WTC11 (cell line): ENCODE measurements around the gene DPP9. TPM values are rescaled to one million over a fixed set of nuclear protein-coding genes. Genes with fewer than 3 reads are reported as not detected.
A peak's percentile ranks its signal among the peaks of the same experiment; 100 is the strongest.

Experiments used
- ATAC-seq: fragments of 200-7000 bp; cut with Tn5 transposase; 2 replicates; pipeline ENCODE4 v1.10.0; 2021; ENCODE audit warnings: mild to moderate bottlenecking, moderate library complexity
- CTCF ChIA-PET: fragments of 300-600 bp; sonication (Branson Sonifier 250); formaldehyde crosslinking; loops from one replicate; lab custom pipeline; 2021; ENCODE audit warnings: antibody characterized with exemption; lab: Charles Lee
- POLR2A ChIA-PET: fragments of 350-600 bp; sonication (Branson Sonifier 250); formaldehyde crosslinking; loops from one replicate; lab custom pipeline; 2021; ENCODE audit warnings: antibody characterized with exemption; lab: Charles Lee
- DNase-seq: peaks from one replicate; pipeline ENCODE4 v3.0.0; 2021; ENCODE audit warnings: low spot score
- H3K27ac Mint-ChIP-seq: 2 replicates; pipeline ENCODE4 v1.8.0; 2021; ENCODE audit warnings: mixed read lengths
- H3K27me3 Mint-ChIP-seq: 2 replicates; pipeline ENCODE4 v1.8.0; 2021; ENCODE audit warnings: low read depth, mild to moderate bottlenecking, moderate library complexity, mixed read lengths
- H3K36me3 Mint-ChIP-seq: 2 replicates; pipeline ENCODE4 v1.8.0; 2021; ENCODE audit warnings: mixed read lengths
- H3K4me1 Mint-ChIP-seq: 2 replicates; pipeline ENCODE4 v1.8.0; 2022; ENCODE audit warnings: mixed read lengths
- H3K4me3 Mint-ChIP-seq: 2 replicates; pipeline ENCODE4 v1.8.0; 2021; ENCODE audit warnings: mild to moderate bottlenecking, moderate library complexity, mixed read lengths
- H3K9me3 Mint-ChIP-seq: 2 replicates; pipeline ENCODE4 v1.8.0; 2021; ENCODE audit warnings: mixed read lengths
- AFF4 ChIP-seq: sonication (generic); formaldehyde crosslinking; IDR thresholded peaks from 2 replicates; pipeline ENCODE4 v1.8.1; 2023; ENCODE audit warnings: mild to moderate bottlenecking, missing genetic modification reagents, borderline replicate concordance
- AR ChIP-seq: fragments of 250-450 bp; sonication (Bioruptor Pico); IDR thresholded peaks from 2 replicates; pipeline ENCODE4 v1.9.0; 2021; ENCODE audit warnings: mild to moderate bottlenecking
- CBFB ChIP-seq: sonication (generic); formaldehyde crosslinking; IDR thresholded peaks from 2 replicates; pipeline ENCODE4 v1.8.1; 2022; ENCODE audit warnings: mild to moderate bottlenecking, low read depth, missing genetic modification reagents
- EMX1 ChIP-seq: fragments of 250-450 bp; sonication (Bioruptor Pico); IDR thresholded peaks from 2 replicates; pipeline ENCODE4 v1.8.0; 2021; ENCODE audit warnings: mild to moderate bottlenecking
- ETV6 ChIP-seq: sonication (generic); formaldehyde crosslinking; IDR thresholded peaks from 2 replicates; pipeline ENCODE4 v1.8.1; 2022; ENCODE audit warnings: mild to moderate bottlenecking, missing genetic modification reagents
- IRF2 ChIP-seq: sonication (generic); formaldehyde crosslinking; IDR thresholded peaks from 2 replicates; pipeline ENCODE4 v1.8.0; 2022; ENCODE audit warnings: low read depth, missing genetic modification reagents, borderline replicate concordance
- NFATC4 ChIP-seq: fragments of 250-450 bp; sonication (Bioruptor Pico); IDR thresholded peaks from 2 replicates; pipeline ENCODE4 v1.9.0; 2021; ENCODE audit warnings: mild to moderate bottlenecking
- NFE2L1 ChIP-seq: sonication (generic); formaldehyde crosslinking; IDR thresholded peaks from 2 replicates; pipeline ENCODE4 v1.8.1; 2023; ENCODE audit warnings: missing genetic modification reagents
- SMAD4 ChIP-seq: sonication (generic); formaldehyde crosslinking; IDR thresholded peaks from 2 replicates; pipeline ENCODE4 v1.8.0; 2022; ENCODE audit warnings: mild to moderate bottlenecking, missing genetic modification reagents
- TEAD4 ChIP-seq: sonication (generic); formaldehyde crosslinking; IDR thresholded peaks from 2 replicates; pipeline ENCODE4 v1.8.0; 2022; ENCODE audit warnings: mild to moderate bottlenecking, missing genetic modification reagents
- ZNF219 ChIP-seq: sonication (generic); formaldehyde crosslinking; IDR thresholded peaks from 2 replicates; pipeline ENCODE4 v1.8.0; 2023; ENCODE audit warnings: missing genetic modification reagents, mild to moderate bottlenecking, borderline replicate concordance
- ZNF423 ChIP-seq: fragments of 250-450 bp; sonication (Bioruptor Pico); IDR thresholded peaks from 2 replicates; pipeline ENCODE4 v2.1.2; 2022; ENCODE audit warnings: mild to moderate bottlenecking, moderate library complexity
- ZNF671 ChIP-seq: fragments of 250-450 bp; sonication (Bioruptor Pico); IDR thresholded peaks from 2 replicates; pipeline ENCODE4 v1.8.0; 2021; ENCODE audit warnings: mild to moderate bottlenecking
- total RNA-seq: library from RNA; stranded (reverse); gene quantifications from 3 replicates; pipeline ENCODE4 v1.2.3, GENCODE V29; 2021
- TF ChIP-seq, protein P1 (sequence below): sonication (generic); formaldehyde crosslinking; IDR thresholded peaks from 2 replicates; pipeline ENCODE4 v1.8.0; 2023; ENCODE audit warnings: mild to moderate bottlenecking, missing genetic modification reagents
- TF ChIP-seq, protein P2 (sequence below): sonication (generic); formaldehyde crosslinking; IDR thresholded peaks from 2 replicates; pipeline ENCODE4 v1.8.0; 2022; ENCODE audit warnings: mild to moderate bottlenecking, missing genetic modification reagents
- TF ChIP-seq, protein P3 (sequence below): sonication (generic); formaldehyde crosslinking; IDR thresholded peaks from 2 replicates; pipeline ENCODE4 v1.8.0; 2023; ENCODE audit warnings: missing genetic modification reagents, mild to moderate bottlenecking, borderline replicate concordance
- TF ChIP-seq, protein P4 (sequence below): sonication (generic); formaldehyde crosslinking; IDR thresholded peaks from 2 replicates; pipeline ENCODE4 v1.8.1; 2022; ENCODE audit warnings: missing genetic modification reagents, borderline replicate concordance

The DPP9 gene
- total RNA-seq, 1 experiment from 2014 or later, result 52.9 TPM

DNA sequence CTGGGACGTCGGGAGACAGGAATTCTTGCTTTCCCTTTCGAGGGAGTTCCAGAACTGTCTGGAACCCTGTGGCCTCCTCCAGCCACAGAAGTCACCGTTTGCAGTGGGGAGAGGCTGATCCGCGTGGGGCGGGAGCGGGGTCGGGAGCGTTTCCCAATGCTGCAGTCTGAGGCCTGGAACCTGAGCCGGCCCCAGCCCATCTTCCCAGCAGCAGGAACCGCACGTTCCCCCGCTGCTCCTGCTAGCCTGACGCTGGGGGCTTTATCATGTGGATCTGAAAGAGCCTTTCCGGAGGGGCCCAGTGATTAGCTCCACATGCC, 13.4 kb downstream of the DPP9 start (continued):
- TF ChIP-seq AR (no peak), AFF4 (CRISPR knock-in tag) (no peak), TEAD4 (CRISPR knock-in tag) (no peak), ETV6 (CRISPR knock-in tag) (no peak)

DNA sequence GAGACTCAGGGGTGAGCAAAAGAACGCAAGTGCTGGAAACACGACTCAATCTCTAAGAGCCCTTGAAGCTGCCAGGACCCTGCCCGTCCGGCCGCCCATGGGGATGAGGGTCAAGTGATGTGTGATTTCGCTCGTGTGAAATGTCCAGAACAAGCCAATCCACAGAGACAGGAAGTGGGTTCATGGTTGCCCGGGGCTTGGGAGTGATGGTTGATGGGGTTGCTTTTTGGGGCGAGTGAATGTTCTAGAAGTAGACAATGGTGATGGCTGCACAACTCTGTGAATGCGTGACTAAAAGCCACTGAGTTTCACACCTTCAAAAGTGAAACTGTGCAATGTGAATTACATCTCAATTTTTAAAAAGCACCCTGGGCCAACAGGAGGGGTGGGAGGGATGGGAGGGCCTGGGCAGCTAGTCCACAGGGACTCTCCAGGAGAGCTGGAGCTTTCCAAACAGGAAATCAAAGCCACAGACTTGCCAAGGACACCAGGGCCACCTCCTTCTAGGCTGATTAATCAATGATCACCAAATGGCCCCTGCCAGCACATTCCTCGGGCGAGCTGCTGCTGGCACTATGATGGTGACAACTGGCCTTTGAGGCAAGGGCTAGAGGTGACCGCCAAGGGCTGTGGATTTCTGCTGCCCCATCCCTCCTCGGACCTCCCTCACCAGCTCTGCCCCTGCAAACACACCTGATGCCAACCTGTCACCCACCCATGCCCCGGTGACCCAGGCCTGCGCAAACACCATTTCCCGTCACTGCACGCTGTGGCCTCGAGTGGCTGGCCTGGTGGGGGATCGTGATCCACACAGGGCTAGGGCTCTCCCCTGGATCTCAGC, 14.0 kb downstream of the DPP9 start:
- H3K27me3 Mint-ChIP-seq, result no peaks in the 10 kb centered on the region
- H3K4me3 Mint-ChIP-seq, result no peak overlapping the region
- no peaks in the 10 kb centered on the region for H3K9me3 Mint-ChIP-seq
- ChIA-PET CTCF (no interaction called here), POLR2A (interaction anchor here (0.6 kb wide), 1 partner anchor 210 kb away, joined by 4 read pairs; no protein-coding TSS in a partner anchor)
- no peak for ATAC-seq
- H3K27ac Mint-ChIP-seq, result peak overlapping the region; percentile 22; the same call in 1 of the 2 replicates
- no peak for TF ChIP-seq NFE2L1 (CRISPR knock-in tag)
- TF ChIP-seq IRF2 (CRISPR knock-in tag), result no peak
- TF ChIP-seq ZNF671, result no peak
- TF ChIP-seq, protein P1, sequence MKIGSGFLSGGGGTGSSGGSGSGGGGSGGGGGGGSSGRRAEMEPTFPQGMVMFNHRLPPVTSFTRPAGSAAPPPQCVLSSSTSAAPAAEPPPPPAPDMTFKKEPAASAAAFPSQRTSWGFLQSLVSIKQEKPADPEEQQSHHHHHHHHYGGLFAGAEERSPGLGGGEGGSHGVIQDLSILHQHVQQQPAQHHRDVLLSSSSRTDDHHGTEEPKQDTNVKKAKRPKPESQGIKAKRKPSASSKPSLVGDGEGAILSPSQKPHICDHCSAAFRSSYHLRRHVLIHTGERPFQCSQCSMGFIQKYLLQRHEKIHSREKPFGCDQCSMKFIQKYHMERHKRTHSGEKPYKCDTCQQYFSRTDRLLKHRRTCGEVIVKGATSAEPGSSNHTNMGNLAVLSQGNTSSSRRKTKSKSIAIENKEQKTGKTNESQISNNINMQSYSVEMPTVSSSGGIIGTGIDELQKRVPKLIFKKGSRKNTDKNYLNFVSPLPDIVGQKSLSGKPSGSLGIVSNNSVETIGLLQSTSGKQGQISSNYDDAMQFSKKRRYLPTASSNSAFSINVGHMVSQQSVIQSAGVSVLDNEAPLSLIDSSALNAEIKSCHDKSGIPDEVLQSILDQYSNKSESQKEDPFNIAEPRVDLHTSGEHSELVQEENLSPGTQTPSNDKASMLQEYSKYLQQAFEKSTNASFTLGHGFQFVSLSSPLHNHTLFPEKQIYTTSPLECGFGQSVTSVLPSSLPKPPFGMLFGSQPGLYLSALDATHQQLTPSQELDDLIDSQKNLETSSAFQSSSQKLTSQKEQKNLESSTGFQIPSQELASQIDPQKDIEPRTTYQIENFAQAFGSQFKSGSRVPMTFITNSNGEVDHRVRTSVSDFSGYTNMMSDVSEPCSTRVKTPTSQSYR (CRISPR knock-in tag), result no peak
- no peak for TF ChIP-seq ZNF219
- TF ChIP-seq EMX1 (CRISPR knock-in tag), result no peak
- TF ChIP-seq, protein P2, sequence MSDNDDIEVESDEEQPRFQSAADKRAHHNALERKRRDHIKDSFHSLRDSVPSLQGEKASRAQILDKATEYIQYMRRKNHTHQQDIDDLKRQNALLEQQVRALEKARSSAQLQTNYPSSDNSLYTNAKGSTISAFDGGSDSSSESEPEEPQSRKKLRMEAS (CRISPR knock-in tag), result no peak
- TF ChIP-seq, protein P3, sequence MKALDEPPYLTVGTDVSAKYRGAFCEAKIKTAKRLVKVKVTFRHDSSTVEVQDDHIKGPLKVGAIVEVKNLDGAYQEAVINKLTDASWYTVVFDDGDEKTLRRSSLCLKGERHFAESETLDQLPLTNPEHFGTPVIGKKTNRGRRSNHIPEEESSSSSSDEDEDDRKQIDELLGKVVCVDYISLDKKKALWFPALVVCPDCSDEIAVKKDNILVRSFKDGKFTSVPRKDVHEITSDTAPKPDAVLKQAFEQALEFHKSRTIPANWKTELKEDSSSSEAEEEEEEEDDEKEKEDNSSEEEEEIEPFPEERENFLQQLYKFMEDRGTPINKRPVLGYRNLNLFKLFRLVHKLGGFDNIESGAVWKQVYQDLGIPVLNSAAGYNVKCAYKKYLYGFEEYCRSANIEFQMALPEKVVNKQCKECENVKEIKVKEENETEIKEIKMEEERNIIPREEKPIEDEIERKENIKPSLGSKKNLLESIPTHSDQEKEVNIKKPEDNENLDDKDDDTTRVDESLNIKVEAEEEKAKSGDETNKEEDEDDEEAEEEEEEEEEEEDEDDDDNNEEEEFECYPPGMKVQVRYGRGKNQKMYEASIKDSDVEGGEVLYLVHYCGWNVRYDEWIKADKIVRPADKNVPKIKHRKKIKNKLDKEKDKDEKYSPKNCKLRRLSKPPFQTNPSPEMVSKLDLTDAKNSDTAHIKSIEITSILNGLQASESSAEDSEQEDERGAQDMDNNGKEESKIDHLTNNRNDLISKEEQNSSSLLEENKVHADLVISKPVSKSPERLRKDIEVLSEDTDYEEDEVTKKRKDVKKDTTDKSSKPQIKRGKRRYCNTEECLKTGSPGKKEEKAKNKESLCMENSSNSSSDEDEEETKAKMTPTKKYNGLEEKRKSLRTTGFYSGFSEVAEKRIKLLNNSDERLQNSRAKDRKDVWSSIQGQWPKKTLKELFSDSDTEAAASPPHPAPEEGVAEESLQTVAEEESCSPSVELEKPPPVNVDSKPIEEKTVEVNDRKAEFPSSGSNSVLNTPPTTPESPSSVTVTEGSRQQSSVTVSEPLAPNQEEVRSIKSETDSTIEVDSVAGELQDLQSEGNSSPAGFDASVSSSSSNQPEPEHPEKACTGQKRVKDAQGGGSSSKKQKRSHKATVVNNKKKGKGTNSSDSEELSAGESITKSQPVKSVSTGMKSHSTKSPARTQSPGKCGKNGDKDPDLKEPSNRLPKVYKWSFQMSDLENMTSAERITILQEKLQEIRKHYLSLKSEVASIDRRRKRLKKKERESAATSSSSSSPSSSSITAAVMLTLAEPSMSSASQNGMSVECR (CRISPR knock-in tag), result no peak
- TF ChIP-seq SMAD4 (CRISPR knock-in tag), result no peak
- no peak for TF ChIP-seq NFATC4 (CRISPR knock-in tag)
- no peak for TF ChIP-seq ZNF423 (CRISPR knock-in tag)
- no peak for TF ChIP-seq CBFB (CRISPR knock-in tag)
- TF ChIP-seq, protein P4, sequence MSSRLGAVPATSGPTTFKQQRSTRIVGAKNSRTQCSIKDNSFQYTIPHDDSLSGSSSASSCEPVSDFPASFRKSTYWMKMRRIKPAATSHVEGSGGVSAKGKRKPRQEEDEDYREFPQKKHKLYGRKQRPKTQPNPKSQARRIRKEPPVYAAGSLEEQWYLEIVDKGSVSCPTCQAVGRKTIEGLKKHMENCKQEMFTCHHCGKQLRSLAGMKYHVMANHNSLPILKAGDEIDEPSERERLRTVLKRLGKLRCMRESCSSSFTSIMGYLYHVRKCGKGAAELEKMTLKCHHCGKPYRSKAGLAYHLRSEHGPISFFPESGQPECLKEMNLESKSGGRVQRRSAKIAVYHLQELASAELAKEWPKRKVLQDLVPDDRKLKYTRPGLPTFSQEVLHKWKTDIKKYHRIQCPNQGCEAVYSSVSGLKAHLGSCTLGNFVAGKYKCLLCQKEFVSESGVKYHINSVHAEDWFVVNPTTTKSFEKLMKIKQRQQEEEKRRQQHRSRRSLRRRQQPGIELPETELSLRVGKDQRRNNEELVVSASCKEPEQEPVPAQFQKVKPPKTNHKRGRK (CRISPR knock-in tag), result no peak
- TF ChIP-seq ETV6 (CRISPR knock-in tag), result no peak
- H3K4me1 Mint-ChIP-seq, result no peaks in the 10 kb centered on the region
- peaks cover 29% of the 10 kb centered on the region for H3K36me3 Mint-ChIP-seq
- no peak for DNase-seq
